Fibroblast of villous mesenchyme (primary cell): ENCODE data around the gene KCNJ6. TPM values are rescaled to one million over a fixed set of nuclear protein-coding genes. Genes with fewer than 3 reads are reported as not detected.

Source experiments
- DNase-seq: peaks from one replicate; pipeline ENCODE4 v3.0.0-alpha.2; 2010; ENCODE audit warnings: low read depth
- H3K4me3 ChIP-seq: 2 replicates; pipeline ENCODE4 v1.5.1; 2011; ENCODE audit warnings: low read depth, mild to moderate bottlenecking, low read length
- total RNA-seq: library from RNA; depleted of rRNA; stranded (reverse); fragments of >200 nt; gene quantifications from 2 replicates; pipeline ENCODE4 v1.2.3, GENCODE V29; 2012
- TF ChIP-seq, protein P1 (sequence below): IDR thresholded peaks from 2 replicates; pipeline ENCODE4 v1.5.1; 2012; ENCODE audit warnings: low read depth, mild to moderate bottlenecking, low read length; ENCODE audit not compliant: insufficient read depth

Gene KCNJ6
- total RNA-seq, 1 donor, result not detected

DNA sequence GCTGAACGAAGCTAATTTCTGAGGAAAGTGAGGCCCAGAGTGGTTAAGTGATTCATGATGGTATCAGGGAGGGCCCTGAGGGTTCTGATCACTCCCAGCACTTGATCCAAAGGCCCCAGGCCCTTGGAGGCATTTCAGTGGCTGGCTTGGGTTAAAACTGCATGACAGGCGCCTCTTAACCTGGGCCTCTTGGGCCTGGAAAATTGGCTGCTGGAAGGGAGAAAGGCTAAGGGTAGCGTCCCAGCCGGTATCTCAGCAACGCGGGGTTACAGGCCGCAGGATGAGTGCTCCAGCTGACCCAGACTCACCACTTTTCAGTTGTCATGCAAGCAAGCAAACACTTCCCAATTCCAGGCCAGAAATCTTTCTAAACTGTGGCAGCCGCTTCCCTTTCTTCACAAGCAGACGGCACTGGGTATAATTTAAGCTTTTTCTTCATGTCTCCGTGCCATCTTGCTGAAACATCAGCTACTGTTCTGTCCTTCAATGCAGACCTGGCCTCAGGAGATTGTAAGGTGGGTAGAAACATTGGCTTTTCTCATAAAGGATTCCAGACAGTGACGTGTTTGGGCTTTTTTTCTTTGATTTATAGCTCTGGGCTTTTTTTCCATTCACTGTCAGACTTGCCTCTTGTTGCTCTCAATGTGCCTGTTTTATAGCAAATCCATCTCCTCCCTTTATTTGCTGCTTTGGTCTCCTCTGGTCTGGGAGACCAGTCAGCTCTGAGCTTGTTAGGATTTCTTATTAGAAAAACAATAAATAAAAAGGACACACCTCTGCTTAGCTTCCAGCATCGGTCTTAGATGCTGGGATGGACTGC is 229.1 kb downstream of the KCNJ6 start:
- TF ChIP-seq, protein P1, sequence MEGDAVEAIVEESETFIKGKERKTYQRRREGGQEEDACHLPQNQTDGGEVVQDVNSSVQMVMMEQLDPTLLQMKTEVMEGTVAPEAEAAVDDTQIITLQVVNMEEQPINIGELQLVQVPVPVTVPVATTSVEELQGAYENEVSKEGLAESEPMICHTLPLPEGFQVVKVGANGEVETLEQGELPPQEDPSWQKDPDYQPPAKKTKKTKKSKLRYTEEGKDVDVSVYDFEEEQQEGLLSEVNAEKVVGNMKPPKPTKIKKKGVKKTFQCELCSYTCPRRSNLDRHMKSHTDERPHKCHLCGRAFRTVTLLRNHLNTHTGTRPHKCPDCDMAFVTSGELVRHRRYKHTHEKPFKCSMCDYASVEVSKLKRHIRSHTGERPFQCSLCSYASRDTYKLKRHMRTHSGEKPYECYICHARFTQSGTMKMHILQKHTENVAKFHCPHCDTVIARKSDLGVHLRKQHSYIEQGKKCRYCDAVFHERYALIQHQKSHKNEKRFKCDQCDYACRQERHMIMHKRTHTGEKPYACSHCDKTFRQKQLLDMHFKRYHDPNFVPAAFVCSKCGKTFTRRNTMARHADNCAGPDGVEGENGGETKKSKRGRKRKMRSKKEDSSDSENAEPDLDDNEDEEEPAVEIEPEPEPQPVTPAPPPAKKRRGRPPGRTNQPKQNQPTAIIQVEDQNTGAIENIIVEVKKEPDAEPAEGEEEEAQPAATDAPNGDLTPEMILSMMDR, result no peak
- no peak overlapping the region for H3K4me3 ChIP-seq
- no peak for DNase-seq

DNA sequence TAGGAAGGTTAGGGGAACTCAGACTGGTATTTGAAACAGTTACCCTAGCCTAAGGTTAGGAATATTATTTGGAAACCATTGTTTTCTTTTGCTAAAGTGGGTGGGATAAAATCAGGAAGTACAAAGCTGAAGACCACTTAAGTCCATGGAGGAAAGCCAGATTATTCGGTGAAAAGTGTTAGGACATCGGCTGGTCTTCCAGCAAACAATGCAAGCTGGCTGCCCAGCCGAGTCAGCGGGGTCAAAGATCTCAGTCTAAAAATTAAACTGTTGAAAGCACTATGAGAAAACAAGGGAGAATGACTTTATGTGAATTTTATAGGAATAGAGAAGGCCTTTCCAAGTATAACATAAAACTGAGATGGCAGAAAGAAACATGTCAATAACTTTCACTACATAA is 231.7 kb downstream of the KCNJ6 start:
- TF ChIP-seq, protein P1, result no peak
- no peak for DNase-seq
- no peak overlapping the region for H3K4me3 ChIP-seq

DNA sequence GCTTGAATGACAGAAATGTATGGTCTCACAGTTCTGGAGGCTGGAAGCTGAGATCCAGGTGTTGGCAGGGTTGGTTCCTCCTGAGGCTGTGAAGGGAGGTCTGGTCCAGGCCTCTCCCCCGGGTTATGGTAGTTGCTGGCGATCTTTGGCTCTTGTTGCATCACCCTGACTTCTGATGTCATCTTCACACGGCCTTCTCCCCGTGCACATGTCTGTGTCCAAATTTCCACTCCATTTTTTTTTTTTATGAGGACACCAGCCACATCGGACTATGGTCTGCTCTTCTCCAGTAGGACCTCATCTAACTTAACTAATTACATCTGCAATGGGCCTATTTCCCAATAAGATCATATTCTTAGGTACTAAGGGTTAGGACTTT is 232.2 kb downstream of the KCNJ6 start:
- H3K4me3 ChIP-seq, result no peak overlapping the region
- no peak for DNase-seq
- TF ChIP-seq, protein P1, result no peak

DNA sequence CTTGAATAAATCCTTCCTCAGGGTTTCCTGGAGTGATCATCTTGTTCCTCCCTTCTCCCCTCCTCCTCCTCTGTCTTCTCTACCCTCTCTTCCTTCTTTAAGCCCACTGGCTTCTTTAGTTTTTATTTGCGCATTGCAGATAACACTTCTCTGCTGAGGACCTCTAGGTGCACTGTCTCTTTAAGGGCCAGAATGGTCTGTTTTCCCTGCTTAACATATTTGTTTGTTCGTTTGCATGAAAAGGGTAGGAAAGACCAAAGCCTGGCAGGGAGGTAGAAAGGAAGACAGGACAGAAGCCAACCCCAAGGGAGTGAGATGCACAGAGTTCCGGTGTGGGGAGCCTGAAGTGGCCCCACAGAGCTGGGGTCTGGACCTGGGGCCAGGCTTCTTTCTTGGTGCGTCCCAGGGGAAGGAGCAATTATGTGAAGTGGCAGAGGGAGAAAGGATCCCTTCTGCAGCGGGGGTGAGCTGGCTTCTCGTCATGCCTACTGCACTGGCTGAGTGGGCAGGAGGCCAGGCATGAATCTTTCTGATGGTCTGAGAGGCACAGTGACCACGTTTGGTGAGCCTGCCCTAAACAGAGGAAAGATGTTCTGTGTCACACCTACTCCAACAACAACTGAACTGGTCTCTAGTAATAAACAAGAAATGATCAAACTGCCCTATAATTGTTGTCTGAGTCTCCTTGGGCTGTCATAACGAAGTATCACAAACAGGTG is 232.7 kb downstream of the KCNJ6 start:
- DNase-seq, result no peak
- TF ChIP-seq, protein P1, result no peak

DNA sequence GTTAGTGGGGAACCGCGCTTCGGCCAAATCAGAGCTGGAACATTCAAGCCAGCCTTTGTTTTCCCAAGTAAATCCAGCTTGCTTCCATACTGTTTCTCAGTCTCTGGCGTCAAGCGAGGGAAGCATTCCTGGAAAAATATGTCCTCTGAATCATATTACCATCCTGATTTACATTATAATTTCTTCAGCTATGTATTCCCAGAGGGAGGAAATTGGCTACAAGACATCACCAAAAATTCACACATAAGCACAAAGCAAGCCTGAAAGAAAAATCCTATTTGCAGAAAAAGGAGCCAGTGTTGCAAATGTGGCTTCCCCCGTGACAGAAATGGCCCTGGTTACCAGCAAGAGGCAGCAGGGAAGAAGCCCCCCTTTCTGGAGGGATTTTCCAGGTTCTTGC is 233.3 kb downstream of the KCNJ6 start:
- DNase-seq, result no peak
- TF ChIP-seq, protein P1, result no peak
- no peak overlapping the region for H3K4me3 ChIP-seq

More for the DNA sequence above, 232.7 kb downstream of the KCNJ6 start:
- H3K4me3 ChIP-seq, result no peak overlapping the region

DNA sequence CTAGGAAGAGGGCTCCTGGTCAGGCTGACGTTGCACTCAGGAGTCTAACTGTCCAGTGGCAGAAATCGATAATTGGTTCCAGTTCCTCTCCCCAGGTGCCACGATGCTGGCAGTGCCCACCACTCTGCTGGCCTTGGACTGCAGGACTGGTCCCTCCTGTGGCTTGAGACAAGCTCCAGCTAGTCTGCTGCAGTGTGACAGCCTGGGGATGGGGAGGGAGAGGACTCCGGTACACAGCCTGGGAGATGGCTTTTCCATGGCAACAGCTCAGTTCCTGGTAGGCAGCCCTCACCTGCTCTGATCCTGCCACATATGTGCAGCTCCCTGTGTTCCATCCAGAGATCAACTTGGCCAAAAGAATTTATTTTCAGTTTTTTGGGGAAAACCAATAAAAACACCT is 239.3 kb downstream of the KCNJ6 start:
- H3K4me3 ChIP-seq, result no peak overlapping the region
- no peak for DNase-seq
- TF ChIP-seq, protein P1, result no peak
